Omental fat pad (tissue), 4 donors: ENCODE measurements around the gene TTN. TPM values are rescaled to one million over a fixed set of nuclear protein-coding genes. Genes with fewer than 3 reads are reported as not detected.

Source experiments
- ATAC-seq: fragments of 150-250 bp; one replicate; pipeline ENCODE4 v1.9.1; 2016; ENCODE audit warnings: mild to moderate bottlenecking, moderate library complexity; ENCODE audit not compliant: low FRiP score
- DNase-seq: peaks from one replicate; pipeline ENCODE4 v3.0.0-alpha.2; 2019; ENCODE audit warnings: low spot score
- total RNA-seq, 4 donors: library from RNA; depleted of rRNA; stranded (reverse); fragments of >200 nt; gene quantifications; one replicate each; pipeline ENCODE4 v1.1.0, GENCODE V29; 2016
- TF ChIP-seq, protein P1 (sequence below), 3 donors: fragments of 450-650 bp; IDR thresholded peaks; one replicate each; pipeline ENCODE4 v1.5.1; 2016 to 2017; ENCODE audit warnings: antibody characterized with exemption in 3 of 3, mild to moderate bottlenecking in 3 of 3, moderate library complexity in 2 of 3

TTN gene
- total RNA-seq, 4 donors from 2014 or later, result 13.2 to 37.7 (median 22.7) TPM

DNA sequence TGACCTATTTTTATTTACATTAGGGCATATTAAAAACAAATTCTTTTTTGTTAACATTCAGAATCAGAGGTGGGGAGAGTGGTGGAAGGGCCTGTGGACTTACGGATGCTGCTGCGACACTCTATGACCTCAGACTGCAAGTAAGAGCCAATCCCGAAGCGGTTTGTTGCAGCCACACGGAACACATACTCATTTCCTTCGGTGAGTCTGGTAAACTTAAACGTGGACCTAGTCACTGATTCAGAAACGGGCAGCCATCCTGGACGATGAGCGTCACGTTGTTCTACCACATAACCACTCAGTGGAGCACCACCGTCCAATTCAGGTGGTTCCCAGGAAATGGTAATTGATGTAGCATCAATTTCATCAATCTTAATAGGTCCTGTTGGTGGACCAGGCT is 265.1 kb downstream of the TTN start:
- TF ChIP-seq, protein P1, sequence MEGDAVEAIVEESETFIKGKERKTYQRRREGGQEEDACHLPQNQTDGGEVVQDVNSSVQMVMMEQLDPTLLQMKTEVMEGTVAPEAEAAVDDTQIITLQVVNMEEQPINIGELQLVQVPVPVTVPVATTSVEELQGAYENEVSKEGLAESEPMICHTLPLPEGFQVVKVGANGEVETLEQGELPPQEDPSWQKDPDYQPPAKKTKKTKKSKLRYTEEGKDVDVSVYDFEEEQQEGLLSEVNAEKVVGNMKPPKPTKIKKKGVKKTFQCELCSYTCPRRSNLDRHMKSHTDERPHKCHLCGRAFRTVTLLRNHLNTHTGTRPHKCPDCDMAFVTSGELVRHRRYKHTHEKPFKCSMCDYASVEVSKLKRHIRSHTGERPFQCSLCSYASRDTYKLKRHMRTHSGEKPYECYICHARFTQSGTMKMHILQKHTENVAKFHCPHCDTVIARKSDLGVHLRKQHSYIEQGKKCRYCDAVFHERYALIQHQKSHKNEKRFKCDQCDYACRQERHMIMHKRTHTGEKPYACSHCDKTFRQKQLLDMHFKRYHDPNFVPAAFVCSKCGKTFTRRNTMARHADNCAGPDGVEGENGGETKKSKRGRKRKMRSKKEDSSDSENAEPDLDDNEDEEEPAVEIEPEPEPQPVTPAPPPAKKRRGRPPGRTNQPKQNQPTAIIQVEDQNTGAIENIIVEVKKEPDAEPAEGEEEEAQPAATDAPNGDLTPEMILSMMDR (IDR thresholded peaks at IDR 0.05), result no peak
- ATAC-seq (no peak), DNase-seq (no peak)

DNA sequence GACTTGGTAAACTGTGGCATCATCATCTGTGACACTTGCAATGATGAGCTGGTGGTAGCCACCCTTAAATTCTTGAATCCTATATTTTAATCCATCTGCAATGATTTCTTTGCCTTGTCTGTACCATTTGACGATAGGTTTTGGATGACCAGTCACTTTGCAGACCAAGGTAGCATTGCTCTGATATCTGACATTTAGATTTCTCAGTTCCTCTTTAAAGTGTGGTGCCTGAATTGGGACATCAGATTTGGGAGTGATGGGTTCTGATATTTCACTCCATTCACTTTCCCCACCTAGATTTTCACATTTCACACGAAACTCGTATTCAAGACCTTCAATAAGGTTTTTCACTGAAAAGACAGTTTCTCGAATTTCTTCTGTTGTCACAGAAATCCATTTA is 271.2 kb downstream of the TTN start:
- TF ChIP-seq, protein P1 (IDR thresholded peaks at IDR 0.05), result no peak
- DNase-seq (no peak), ATAC-seq (no peak)

DNA sequence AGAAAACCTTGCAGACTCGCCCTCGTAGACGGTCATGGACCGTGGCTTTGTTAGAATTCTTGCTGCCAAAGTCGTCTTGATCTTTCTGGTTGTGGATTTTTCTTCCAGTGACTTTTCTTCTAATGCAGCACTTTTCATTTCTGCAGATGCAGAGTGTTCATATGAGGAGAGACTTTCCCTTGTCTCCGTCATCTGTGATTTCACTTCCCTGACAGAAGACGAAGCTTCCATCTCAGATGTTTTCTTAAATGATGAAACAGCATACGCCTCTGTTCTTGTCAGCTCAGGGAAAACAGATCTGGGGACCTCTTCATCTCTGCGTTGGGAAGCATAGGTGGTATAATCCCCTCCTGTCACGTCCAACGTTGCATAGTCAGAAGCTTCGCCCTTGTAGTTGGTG is 276.1 kb downstream of the TTN start:
- DNase-seq (no peak), ATAC-seq (no peak)
- TF ChIP-seq, protein P1 (IDR thresholded peaks at IDR 0.05), result no peak

DNA sequence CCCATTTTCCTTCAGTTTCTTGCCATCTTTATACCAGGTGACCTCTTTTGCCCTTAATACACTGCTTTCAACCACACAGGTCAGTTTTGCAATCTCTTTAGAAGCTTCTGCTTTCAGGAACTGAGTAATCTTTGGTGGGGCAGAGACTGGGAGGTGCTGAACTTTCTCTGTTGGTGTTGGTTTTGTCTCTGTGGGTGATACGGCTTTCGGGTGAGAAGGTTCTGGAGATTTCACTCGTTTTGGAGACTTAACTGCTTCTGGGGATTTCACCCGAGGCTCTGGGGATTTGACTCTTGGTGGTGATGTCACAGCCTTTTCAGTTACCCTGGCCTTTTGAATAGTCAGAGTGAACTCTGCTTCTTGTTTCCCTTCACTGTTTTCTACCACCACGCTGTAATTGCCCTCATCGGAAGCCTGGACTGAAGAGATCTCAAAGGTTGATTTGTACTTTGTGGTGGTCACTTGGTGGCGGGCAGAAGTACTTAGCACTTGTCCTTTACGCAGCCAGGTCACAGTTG is 276.5 kb downstream of the TTN start:
- no peak for ATAC-seq
- TF ChIP-seq, protein P1 (IDR thresholded peaks at IDR 0.05), result no peak
- no peak for DNase-seq

DNA sequence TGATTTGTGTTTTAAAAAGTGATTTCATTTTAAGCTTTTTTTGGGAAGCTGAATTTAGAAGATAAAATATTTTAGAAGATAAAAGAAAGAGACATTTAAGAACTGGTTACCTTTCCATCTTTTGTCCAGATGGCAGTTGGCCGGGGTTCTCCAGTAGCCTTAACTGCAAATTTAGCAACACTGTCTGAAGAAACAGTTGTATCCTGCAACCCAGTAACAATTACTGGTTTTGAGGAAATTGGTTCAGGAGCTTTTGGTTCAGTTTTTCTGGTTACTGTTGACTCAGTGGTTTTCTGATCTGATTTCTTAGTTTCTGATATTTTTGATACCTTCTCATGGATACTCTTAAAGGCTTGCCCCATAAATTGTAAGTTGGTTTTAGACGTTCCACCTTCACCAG is 277.1 kb downstream of the TTN start:
- ATAC-seq (no peak), DNase-seq (no peak)
- TF ChIP-seq, protein P1 (IDR thresholded peaks at IDR 0.05), result no peak

DNA sequence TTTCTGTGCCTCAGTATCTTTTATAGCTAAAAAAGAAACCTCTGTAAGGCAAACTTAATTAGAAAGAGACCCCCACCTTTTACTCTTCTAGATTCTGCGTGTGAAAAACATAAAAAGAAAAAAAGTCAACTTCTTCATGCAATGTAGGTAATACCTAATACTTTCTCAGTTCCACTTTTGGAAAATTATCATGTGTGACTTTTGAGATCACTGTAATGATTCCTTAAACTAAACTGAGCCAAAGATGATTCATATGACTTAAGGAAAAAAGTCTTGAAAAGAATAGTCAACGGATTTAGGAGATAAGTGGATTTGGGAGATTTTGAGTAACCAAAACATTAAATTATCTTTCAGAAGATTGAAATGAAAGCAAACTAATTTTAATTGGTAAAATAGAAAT is 278.0 kb downstream of the TTN start:
- no peak for DNase-seq
- TF ChIP-seq, protein P1 (IDR thresholded peaks at IDR 0.05), result no peak
- no peak for ATAC-seq

DNA sequence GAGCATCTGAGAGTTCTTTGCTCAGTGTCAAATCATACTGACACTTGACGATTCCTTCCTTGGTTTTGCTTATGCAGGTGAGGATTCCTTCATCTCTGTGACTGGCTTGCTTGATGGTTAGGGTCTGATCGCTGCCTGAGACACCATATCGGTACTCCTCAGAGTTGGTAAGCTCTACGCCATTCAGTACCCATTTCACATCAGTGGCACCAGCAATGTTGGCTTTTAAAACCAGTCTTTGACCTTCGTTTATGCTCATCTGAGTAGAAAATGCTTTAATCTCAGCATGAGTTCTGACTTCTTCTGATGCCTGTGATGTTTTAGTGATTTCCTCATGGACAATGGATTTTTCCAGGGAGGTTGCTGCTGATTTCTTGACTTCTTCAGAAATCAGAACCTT is 278.6 kb downstream of the TTN start:
- DNase-seq (no peak), ATAC-seq (no peak)
- TF ChIP-seq, protein P1 (IDR thresholded peaks at IDR 0.05), result no peak
